Measurements from ENCODE around the gene DOK1. TPM values are rescaled to one million over a fixed set of nuclear protein-coding genes. Genes with fewer than 3 reads are reported as not detected.

The DOK1 gene
- total RNA-seq, 1 experiment from 2014 or later: 25.1 TPM

GRCh38 chr2:74525717-74526648 lies 28.5 kb upstream of the DOK1 start, which contains the start of gene DQX1:
DQX1 (minus strand) TSS chr2:74526231; CDS start chr2:74525729, 502 bp downstream.
- DNase-seq (ENCODE audit: low read depth): no peak

- DNase-seq (ENCODE audit: low read depth): no peak
Measured at GRCh38 chr2:74526649-74527230, 27.8 kb upstream of the DOK1 start.

- DNase-seq (ENCODE audit: low read depth): no peak
Measured at GRCh38 chr2:74527741-74528140, 26.8 kb upstream of the DOK1 start.

GRCh38 chr2:74528600-74529356 lies 25.7 kb upstream of the DOK1 start:
- DNase-seq (ENCODE audit: low read depth): no peak

- DNase-seq (ENCODE audit: low read depth): peak; percentile 99
Measured at GRCh38 chr2:74529357-74530238, 24.9 kb upstream of the DOK1 start, which contains the start of the genes AUP1 and HTRA2. AUP1 (minus strand) TSS chr2:74529706; CDS start chr2:74529629, 77 bp downstream. HTRA2 (plus strand) TSS chr2:74529933; CDS start chr2:74530007, 74 bp downstream.

- peak; percentile 31 for DNase-seq (ENCODE audit: low read depth)
Measured at GRCh38 chr2:74530239-74531187, 24.0 kb upstream of the DOK1 start.

- no peak for DNase-seq (ENCODE audit: low read depth)
Measured at GRCh38 chr2:74531666-74532065, 22.9 kb upstream of the DOK1 start.

GRCh38 chr2:74532222-74532621 lies 22.3 kb upstream of the DOK1 start:
- DNase-seq (ENCODE audit: low read depth): peak; percentile 57

- DNase-seq (ENCODE audit: low read depth): no peak
Measured at GRCh38 chr2:74533464-74533863, 21.1 kb upstream of the DOK1 start.

GRCh38 chr2:74534411-74534810 lies 20.1 kb upstream of the DOK1 start:
- DNase-seq (ENCODE audit: low read depth): no peak

- no peak for DNase-seq (ENCODE audit: low read depth)
Measured at GRCh38 chr2:74535440-74535965, 19.0 kb upstream of the DOK1 start.

- DNase-seq (ENCODE audit: low read depth): no peak
Measured at GRCh38 chr2:74536166-74536950, 18.2 kb upstream of the DOK1 start.

GRCh38 chr2:74537140-74537539 lies 17.4 kb upstream of the DOK1 start:
- no peak for DNase-seq (ENCODE audit: low read depth)

- no peak for DNase-seq (ENCODE audit: low read depth)
Measured at GRCh38 chr2:74538881-74539339, 15.6 kb upstream of the DOK1 start.

GRCh38 chr2:74540291-74540690 lies 14.2 kb upstream of the DOK1 start:
- no peak for DNase-seq (ENCODE audit: low read depth)

- DNase-seq (ENCODE audit: low read depth): no peak
Measured at GRCh38 chr2:74542978-74543377, 11.5 kb upstream of the DOK1 start.

GRCh38 chr2:74544634-74545033 lies 9.9 kb upstream of the DOK1 start:
- no peak for DNase-seq (ENCODE audit: low read depth)

- DNase-seq (ENCODE audit: low read depth): no peak
Measured at GRCh38 chr2:74546004-74546403, 8.5 kb upstream of the DOK1 start.

Data from LHCN-M2 (cell line).